HEK293 (cell line): Measurements from ENCODE around the gene POLR3GL.

ENCODE experiments used
- CTCF ChIA-PET: fragments of 350-600 bp; formaldehyde crosslinking; extraction: SDS; loops from one replicate; lab custom pipeline; 2021; ENCODE audit warnings: antibody characterized with exemption; lab: Yijun Ruan, JAX
- POLR2A ChIA-PET: fragments of 300-600 bp; formaldehyde crosslinking; extraction: SDS; loops from one replicate; lab custom pipeline; 2020; ENCODE audit warnings: antibody characterized with exemption, inconsistent platforms; lab: Yijun Ruan, JAX
- H3K27ac ChIP-seq: fragments of 200-500 bp; sonication (Bioruptor generic); 2 replicates; pipeline ENCODE4 v1.5.1; 2014; ENCODE audit warnings: low read depth, low read length, control low read depth, inconsistent platforms; ENCODE audit errors: extremely low read depth
- H3K36me3 ChIP-seq, 2 experiments: fragments of 200-500 bp in 1 of 2; sonication (Bioruptor generic) in 1 of 2; 1 replicate in 1 of 2; 2 replicates in 1 of 2; pipeline ENCODE4 v1.5.1; 2014 to 2017; ENCODE audit warnings: inconsistent platforms in 2 of 2, low read length in 2 of 2; ENCODE audit not compliant: control insufficient read depth in 2 of 2, insufficient read depth in 1 of 2
- H3K4me1 ChIP-seq: fragments of 200-500 bp; sonication (Bioruptor generic); 2 replicates; pipeline ENCODE4 v1.5.1; 2014; ENCODE audit warnings: mild to moderate bottlenecking, low read length, inconsistent platforms; ENCODE audit not compliant: control insufficient read depth, insufficient read depth
- H3K4me3 ChIP-seq: 2 replicates; pipeline ENCODE4 v1.5.1; 2011; ENCODE audit warnings: low read depth, mild to moderate bottlenecking, control low read depth, low read length, moderate library complexity
- H3K9me3 ChIP-seq: fragments of 200-500 bp; sonication (Bioruptor generic); 2 replicates; pipeline ENCODE4 v1.5.1; 2014; ENCODE audit warnings: low read depth, low read length, inconsistent platforms; ENCODE audit not compliant: control insufficient read depth, insufficient read depth
- MZF1 ChIP-seq: fragments of 450-650 bp; formaldehyde crosslinking; IDR thresholded peaks from 2 replicates; pipeline ENCODE4 v1.5.1; 2017; ENCODE audit warnings: missing biosample characterization, missing genetic modification characterization, borderline replicate concordance
- SCRT2 ChIP-seq: fragments of 450-650 bp; formaldehyde crosslinking; IDR thresholded peaks from 2 replicates; pipeline ENCODE4 v1.5.1; 2016; ENCODE audit warnings: missing biosample characterization, missing genetic modification characterization
- YY2 ChIP-seq: fragments of 450-650 bp; formaldehyde crosslinking; IDR thresholded peaks from 2 replicates; pipeline ENCODE4 v1.5.1; 2016; ENCODE audit warnings: missing biosample characterization, missing genetic modification characterization
- ZBTB21 ChIP-seq: fragments of 450-650 bp; formaldehyde crosslinking; IDR thresholded peaks from 2 replicates; pipeline ENCODE4 v1.5.1; 2017; ENCODE audit warnings: missing biosample characterization, missing genetic modification characterization
- ZFP69B ChIP-seq: fragments of 450-650 bp; formaldehyde crosslinking; IDR thresholded peaks from 2 replicates; pipeline ENCODE4 v1.5.1; 2016; ENCODE audit warnings: missing biosample characterization, missing genetic modification characterization
- ZNF133 ChIP-seq: fragments of 450-650 bp; formaldehyde crosslinking; IDR thresholded peaks from 2 replicates; pipeline ENCODE4 v1.5.1; 2016; ENCODE audit warnings: missing biosample characterization, missing genetic modification characterization
- ZNF155 ChIP-seq: fragments of 450-650 bp; formaldehyde crosslinking; IDR thresholded peaks from 2 replicates; pipeline ENCODE4 v1.5.1; 2016; ENCODE audit warnings: missing biosample characterization, missing genetic modification characterization
- ZNF292 ChIP-seq: fragments of 450-650 bp; formaldehyde crosslinking; IDR thresholded peaks from 2 replicates; pipeline ENCODE4 v1.5.1; 2016; ENCODE audit warnings: low read depth, missing biosample characterization, missing genetic modification characterization, borderline replicate concordance
- ZNF48 ChIP-seq: fragments of 450-650 bp; formaldehyde crosslinking; IDR thresholded peaks from 2 replicates; pipeline ENCODE4 v1.5.1; 2016; ENCODE audit warnings: missing biosample characterization, missing genetic modification characterization
- ZNF610 ChIP-seq: fragments of 450-650 bp; formaldehyde crosslinking; IDR thresholded peaks from 2 replicates; pipeline ENCODE4 v1.5.1; 2016; ENCODE audit warnings: missing biosample characterization, missing genetic modification characterization, borderline replicate concordance
- ZNF623 ChIP-seq: fragments of 450-650 bp; formaldehyde crosslinking; IDR thresholded peaks from 2 replicates; pipeline ENCODE4 v1.5.1; 2016; ENCODE audit warnings: missing biosample characterization, missing genetic modification characterization
- ZNF660 ChIP-seq: fragments of 450-650 bp; IDR thresholded peaks from 2 replicates; pipeline ENCODE4 v1.5.1; 2018; ENCODE audit warnings: missing biosample characterization, mild to moderate bottlenecking, missing genetic modification characterization
- TF ChIP-seq, protein P1 (sequence below): fragments of 450-650 bp; IDR thresholded peaks from 2 replicates; pipeline ENCODE4 v1.5.1; 2018; ENCODE audit warnings: missing biosample characterization, mild to moderate bottlenecking, missing genetic modification characterization
- TF ChIP-seq, protein P2 (sequence below): fragments of 450-650 bp; formaldehyde crosslinking; IDR thresholded peaks from 2 replicates; pipeline ENCODE4 v1.5.1; 2016; ENCODE audit warnings: missing biosample characterization, missing genetic modification characterization
- TF ChIP-seq, protein P3 (sequence below): fragments of 450-650 bp; formaldehyde crosslinking; IDR thresholded peaks from 2 replicates; pipeline ENCODE4 v1.5.1; 2017; ENCODE audit warnings: missing biosample characterization, missing genetic modification characterization
- TF ChIP-seq, protein P4 (sequence below): fragments of 450-650 bp; formaldehyde crosslinking; conservative IDR thresholded peaks from 2 replicates; pipeline ENCODE4 v1.5.1; 2016; ENCODE audit warnings: low read depth, missing biosample characterization, missing genetic modification characterization
- TF ChIP-seq, protein P5 (sequence below): fragments of 450-650 bp; formaldehyde crosslinking; IDR thresholded peaks from 2 replicates; pipeline ENCODE4 v1.5.1; 2016; ENCODE audit warnings: missing biosample characterization, missing genetic modification characterization
- TF ChIP-seq, protein P6 (sequence below): fragments of 450-650 bp; formaldehyde crosslinking; IDR thresholded peaks from 2 replicates; pipeline ENCODE4 v1.5.1; 2016; ENCODE audit warnings: missing biosample characterization, missing genetic modification characterization, borderline replicate concordance
- TF ChIP-seq, protein P7 (sequence below): fragments of 450-650 bp; formaldehyde crosslinking; IDR thresholded peaks from 2 replicates; pipeline ENCODE4 v1.5.1; 2017; ENCODE audit warnings: missing biosample characterization, missing genetic modification characterization

The POLR3GL gene

DNA sequence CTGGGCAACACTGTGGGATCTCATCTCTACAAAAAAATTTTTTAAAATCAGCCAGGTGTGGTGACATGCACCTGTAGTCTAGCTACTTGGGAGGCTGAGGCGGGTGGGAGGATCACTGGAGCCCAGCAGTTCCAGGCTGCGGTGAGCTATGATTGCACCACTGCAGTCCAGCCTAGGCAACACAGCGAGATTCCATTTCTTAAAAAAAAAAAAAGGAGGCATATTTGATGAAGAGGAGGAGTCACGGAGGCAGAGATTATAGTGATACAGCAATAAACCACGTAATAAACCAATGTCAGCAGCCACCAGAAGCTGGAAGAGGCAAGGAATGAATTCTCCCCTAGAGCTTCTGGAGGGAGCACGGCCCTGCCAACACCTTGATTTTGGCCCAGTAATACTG lies 10.6 kb upstream of the POLR3GL start:
- no peaks in the 10 kb centered on the region for H3K9me3 ChIP-seq
- TF ChIP-seq, protein P1, sequence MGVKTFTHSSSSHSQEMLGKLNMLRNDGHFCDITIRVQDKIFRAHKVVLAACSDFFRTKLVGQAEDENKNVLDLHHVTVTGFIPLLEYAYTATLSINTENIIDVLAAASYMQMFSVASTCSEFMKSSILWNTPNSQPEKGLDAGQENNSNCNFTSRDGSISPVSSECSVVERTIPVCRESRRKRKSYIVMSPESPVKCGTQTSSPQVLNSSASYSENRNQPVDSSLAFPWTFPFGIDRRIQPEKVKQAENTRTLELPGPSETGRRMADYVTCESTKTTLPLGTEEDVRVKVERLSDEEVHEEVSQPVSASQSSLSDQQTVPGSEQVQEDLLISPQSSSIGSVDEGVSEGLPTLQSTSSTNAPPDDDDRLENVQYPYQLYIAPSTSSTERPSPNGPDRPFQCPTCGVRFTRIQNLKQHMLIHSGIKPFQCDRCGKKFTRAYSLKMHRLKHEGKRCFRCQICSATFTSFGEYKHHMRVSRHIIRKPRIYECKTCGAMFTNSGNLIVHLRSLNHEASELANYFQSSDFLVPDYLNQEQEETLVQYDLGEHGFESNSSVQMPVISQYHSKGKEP (tag by site-specific recombination) = no peak
- TF ChIP-seq ZNF610 (tag by site-specific recombination) (no peak), ZNF623 (tag by site-specific recombination) (no peak), ZFP69B (tag by site-specific recombination) (no peak), MZF1 (no peak), ZNF292 (tag by site-specific recombination) (no peak)
- TF ChIP-seq, protein P2, sequence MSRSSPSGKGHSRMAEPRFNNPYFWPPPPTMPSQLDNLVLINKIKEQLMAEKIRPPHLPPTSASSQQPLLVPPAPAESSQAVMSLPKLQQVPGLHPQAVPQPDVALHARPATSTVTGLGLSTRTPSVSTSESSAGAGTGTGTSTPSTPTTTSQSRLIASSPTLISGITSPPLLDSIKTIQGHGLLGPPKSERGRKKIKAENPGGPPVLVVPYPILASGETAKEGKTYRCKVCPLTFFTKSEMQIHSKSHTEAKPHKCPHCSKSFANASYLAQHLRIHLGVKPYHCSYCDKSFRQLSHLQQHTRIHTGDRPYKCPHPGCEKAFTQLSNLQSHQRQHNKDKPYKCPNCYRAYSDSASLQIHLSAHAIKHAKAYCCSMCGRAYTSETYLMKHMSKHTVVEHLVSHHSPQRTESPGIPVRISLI (tag by site-specific recombination) = no peak
- TF ChIP-seq, protein P3, sequence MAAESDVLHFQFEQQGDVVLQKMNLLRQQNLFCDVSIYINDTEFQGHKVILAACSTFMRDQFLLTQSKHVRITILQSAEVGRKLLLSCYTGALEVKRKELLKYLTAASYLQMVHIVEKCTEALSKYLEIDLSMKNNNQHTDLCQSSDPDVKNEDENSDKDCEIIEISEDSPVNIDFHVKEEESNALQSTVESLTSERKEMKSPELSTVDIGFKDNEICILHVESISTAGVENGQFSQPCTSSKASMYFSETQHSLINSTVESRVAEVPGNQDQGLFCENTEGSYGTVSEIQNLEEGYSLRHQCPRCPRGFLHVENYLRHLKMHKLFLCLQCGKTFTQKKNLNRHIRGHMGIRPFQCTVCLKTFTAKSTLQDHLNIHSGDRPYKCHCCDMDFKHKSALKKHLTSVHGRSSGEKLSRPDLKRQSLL (tag by site-specific recombination) = no peak
- TF ChIP-seq, all 188 proteins: peak for 0
- CTCF ChIA-PET = interaction anchor here (1.0 kb wide), 1 partner anchor 43 kb away, joined by 5 read pairs; no protein-coding TSS in a partner anchor
- POLR2A ChIA-PET = interaction anchor here (0.6 to 0.7 kb wide), 3 partner anchors 26 to 95 kb away, joined by 3 read pairs; partner anchors contain the start of genes PIAS3 and RBM8A
- Histone ChIP-seq H3K36me3 (no peaks in the 10 kb centered on the region), H3K4me1 (peaks cover 3% of the 10 kb centered on the region; the same call in 1 of the 2 replicates), H3K4me3 (no peak overlapping the region), H3K27ac (no peak overlapping the region)

DNA sequence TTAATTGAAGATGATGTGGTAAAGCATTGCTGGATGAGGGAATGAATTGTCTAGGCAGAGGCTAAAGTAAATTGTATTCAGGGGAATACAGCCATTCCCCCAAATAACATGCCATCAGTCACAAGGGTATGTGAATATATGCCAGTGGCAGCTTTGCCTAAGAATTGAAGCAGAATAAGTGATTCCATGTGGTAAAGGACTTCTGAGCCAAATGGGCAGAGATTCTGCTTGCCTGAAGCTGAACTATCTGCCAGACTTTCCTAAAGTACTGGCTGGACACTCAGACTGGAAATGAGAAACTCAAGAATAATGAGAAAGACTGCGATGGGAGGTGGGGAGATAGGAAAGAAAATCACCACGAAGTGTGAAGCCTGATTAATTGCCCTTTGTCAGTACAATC lies 9.1 kb upstream of the POLR3GL start:
- CTCF ChIA-PET = interaction anchor here (1.6 kb wide), 1 partner anchor 8 kb away, joined by 6 read pairs; the partner anchor contains the start of genes ANKRD34A and POLR3GL
- H3K9me3 ChIP-seq = no peaks in the 10 kb centered on the region
- peaks cover 3% of the 10 kb centered on the region; the same call in 1 of the 2 replicates for H3K4me1 ChIP-seq
- no peaks in the 10 kb centered on the region for H3K36me3 ChIP-seq
- no peak overlapping the region for H3K27ac ChIP-seq
- POLR2A ChIA-PET = interaction anchor here (0.6 to 1.1 kb wide), 2 partner anchors 9 to 15 kb away, joined by 3 to 6 read pairs; partner anchors contain the start of genes ANKRD34A and POLR3GL
- no peak overlapping the region for H3K4me3 ChIP-seq
- TF ChIP-seq ZBTB21 (no peak), ZNF133 (tag by site-specific recombination) (no peak), YY2 (tag by site-specific recombination) (no peak), SCRT2 (tag by site-specific recombination) (no peak), ZNF660 (tag by site-specific recombination) (no peak), ZNF48 (no peak), ZNF155 (tag by site-specific recombination) (no peak)
- TF ChIP-seq, protein P4, sequence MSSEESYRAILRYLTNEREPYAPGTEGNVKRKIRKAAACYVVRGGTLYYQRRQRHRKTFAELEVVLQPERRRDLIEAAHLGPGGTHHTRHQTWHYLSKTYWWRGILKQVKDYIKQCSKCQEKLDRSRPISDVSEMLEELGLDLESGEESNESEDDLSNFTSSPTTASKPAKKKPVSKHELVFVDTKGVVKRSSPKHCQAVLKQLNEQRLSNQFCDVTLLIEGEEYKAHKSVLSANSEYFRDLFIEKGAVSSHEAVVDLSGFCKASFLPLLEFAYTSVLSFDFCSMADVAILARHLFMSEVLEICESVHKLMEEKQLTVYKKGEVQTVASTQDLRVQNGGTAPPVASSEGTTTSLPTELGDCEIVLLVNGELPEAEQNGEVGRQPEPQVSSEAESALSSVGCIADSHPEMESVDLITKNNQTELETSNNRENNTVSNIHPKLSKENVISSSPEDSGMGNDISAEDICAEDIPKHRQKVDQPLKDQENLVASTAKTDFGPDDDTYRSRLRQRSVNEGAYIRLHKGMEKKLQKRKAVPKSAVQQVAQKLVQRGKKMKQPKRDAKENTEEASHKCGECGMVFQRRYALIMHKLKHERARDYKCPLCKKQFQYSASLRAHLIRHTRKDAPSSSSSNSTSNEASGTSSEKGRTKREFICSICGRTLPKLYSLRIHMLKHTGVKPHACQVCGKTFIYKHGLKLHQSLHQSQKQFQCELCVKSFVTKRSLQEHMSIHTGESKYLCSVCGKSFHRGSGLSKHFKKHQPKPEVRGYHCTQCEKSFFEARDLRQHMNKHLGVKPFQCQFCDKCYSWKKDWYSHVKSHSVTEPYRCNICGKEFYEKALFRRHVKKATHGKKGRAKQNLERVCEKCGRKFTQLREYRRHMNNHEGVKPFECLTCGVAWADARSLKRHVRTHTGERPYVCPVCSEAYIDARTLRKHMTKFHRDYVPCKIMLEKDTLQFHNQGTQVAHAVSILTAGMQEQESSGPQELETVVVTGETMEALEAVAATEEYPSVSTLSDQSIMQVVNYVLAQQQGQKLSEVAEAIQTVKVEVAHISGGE (tag by site-specific recombination) = no peak
- TF ChIP-seq, protein P5, sequence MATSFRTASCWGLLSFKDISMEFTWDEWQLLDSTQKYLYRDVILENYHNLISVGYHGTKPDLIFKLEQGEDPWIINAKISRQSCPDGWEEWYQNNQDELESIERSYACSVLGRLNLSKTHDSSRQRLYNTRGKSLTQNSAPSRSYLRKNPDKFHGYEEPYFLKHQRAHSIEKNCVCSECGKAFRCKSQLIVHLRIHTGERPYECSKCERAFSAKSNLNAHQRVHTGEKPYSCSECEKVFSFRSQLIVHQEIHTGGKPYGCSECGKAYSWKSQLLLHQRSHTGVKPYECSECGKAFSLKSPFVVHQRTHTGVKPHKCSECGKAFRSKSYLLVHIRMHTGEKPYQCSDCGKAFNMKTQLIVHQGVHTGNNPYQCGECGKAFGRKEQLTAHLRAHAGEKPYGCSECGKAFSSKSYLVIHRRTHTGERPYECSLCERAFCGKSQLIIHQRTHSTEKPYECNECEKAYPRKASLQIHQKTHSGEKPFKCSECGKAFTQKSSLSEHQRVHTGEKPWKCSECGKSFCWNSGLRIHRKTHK (tag by site-specific recombination) = no peak
- TF ChIP-seq, protein P6, sequence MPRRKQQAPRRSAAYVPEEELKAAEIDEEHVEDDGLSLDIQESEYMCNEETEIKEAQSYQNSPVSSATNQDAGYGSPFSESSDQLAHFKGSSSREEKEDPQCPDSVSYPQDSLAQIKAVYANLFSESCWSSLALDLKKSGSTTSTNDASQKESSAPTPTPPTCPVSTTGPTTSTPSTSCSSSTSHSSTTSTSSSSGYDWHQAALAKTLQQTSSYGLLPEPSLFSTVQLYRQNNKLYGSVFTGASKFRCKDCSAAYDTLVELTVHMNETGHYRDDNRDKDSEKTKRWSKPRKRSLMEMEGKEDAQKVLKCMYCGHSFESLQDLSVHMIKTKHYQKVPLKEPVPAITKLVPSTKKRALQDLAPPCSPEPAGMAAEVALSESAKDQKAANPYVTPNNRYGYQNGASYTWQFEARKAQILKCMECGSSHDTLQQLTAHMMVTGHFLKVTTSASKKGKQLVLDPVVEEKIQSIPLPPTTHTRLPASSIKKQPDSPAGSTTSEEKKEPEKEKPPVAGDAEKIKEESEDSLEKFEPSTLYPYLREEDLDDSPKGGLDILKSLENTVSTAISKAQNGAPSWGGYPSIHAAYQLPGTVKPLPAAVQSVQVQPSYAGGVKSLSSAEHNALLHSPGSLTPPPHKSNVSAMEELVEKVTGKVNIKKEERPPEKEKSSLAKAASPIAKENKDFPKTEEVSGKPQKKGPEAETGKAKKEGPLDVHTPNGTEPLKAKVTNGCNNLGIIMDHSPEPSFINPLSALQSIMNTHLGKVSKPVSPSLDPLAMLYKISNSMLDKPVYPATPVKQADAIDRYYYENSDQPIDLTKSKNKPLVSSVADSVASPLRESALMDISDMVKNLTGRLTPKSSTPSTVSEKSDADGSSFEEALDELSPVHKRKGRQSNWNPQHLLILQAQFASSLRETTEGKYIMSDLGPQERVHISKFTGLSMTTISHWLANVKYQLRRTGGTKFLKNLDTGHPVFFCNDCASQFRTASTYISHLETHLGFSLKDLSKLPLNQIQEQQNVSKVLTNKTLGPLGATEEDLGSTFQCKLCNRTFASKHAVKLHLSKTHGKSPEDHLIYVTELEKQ (tag by site-specific recombination) = no peak
- TF ChIP-seq, protein P7, sequence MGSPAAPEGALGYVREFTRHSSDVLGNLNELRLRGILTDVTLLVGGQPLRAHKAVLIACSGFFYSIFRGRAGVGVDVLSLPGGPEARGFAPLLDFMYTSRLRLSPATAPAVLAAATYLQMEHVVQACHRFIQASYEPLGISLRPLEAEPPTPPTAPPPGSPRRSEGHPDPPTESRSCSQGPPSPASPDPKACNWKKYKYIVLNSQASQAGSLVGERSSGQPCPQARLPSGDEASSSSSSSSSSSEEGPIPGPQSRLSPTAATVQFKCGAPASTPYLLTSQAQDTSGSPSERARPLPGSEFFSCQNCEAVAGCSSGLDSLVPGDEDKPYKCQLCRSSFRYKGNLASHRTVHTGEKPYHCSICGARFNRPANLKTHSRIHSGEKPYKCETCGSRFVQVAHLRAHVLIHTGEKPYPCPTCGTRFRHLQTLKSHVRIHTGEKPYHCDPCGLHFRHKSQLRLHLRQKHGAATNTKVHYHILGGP = no peak
